Stomach (tissue), 9 donors: Measurements from ENCODE around the gene LITAF. TPM values are rescaled to one million over a fixed set of nuclear protein-coding genes. Genes with fewer than 3 reads are reported as not detected.

Source experiments
- DNase-seq, 2 donors: peaks; one replicate each; pipeline versions ENCODE4 v3.0.0 to v3.0.0-alpha.2; 2013 to 2019
- H3K27ac ChIP-seq, 5 donors: fragments of 200-600 bp in 4 of 5; sonication (generic) in 4 of 5; one replicate each; pipeline ENCODE4 v1.5.1; 2013 to 2019; ENCODE audit warnings: mild to moderate bottlenecking in 1 of 5, moderate library complexity in 1 of 5
- H3K27me3 ChIP-seq, 3 donors: fragments of 200-600 bp; sonication (generic); one replicate each; pipeline ENCODE4 v1.5.1; 2017 to 2019; ENCODE audit warnings: mixed run types in 1 of 3
- H3K36me3 ChIP-seq, 4 donors: fragments of 200-600 bp; sonication (generic); 1 replicate in 3 of 4; 2 replicates in 1 of 4; pipeline ENCODE4 v1.5.1; 2016 to 2019
- H3K4me1 ChIP-seq, 4 donors: fragments of 200-600 bp; sonication (generic); one replicate each; pipeline ENCODE4 v1.5.1; 2016 to 2019
- H3K4me3 ChIP-seq, 4 donors: fragments of 200-600 bp; sonication (generic) in 3 of 4; one replicate each; pipeline ENCODE4 v1.5.1; 2016 to 2019; ENCODE audit warnings: mild to moderate bottlenecking in 1 of 4
- H3K9me3 ChIP-seq, 4 donors: fragments of 200-600 bp; sonication (generic); one replicate each; pipeline ENCODE4 v1.5.1; 2016 to 2019
- CTCF ChIP-seq, 7 experiments: fragments of 450-650 bp in 4 of 7; fragments of 200-600 bp in 3 of 7; sonication (generic) in 3 of 7; IDR thresholded peaks; one replicate each; pipeline ENCODE4 v1.5.1; 2016 to 2019; ENCODE audit warnings: antibody characterized with exemption in 7 of 7, control low read depth in 2 of 7, mild to moderate bottlenecking in 1 of 7
- EP300 ChIP-seq: sonication (generic); formaldehyde crosslinking; IDR thresholded peaks from one replicate; pipeline ENCODE4 v1.6.1; 2017; ENCODE audit warnings: antibody characterized with exemption
- POLR2A ChIP-seq, 4 donors: fragments of 450-650 bp; IDR thresholded peaks; one replicate each; pipeline ENCODE4 v1.6.1; 2016; ENCODE audit warnings: antibody characterized with exemption in 4 of 4, control low read depth in 2 of 4, mild to moderate bottlenecking in 1 of 4, moderate library complexity in 1 of 4
- POLR2AphosphoS5 ChIP-seq, 3 donors: sonication (generic); formaldehyde crosslinking; IDR thresholded peaks; one replicate each; pipeline ENCODE4 v1.6.1; 2016; ENCODE audit warnings: antibody characterized with exemption in 3 of 3
- WGBS, 5 donors: extraction: QIAGEN DNeasy Blood & Tissue Kit in 3 of 5; methylation state at CpG; one replicate each; pipeline versions ENCODE4 v1.1.5 to v1.1.7; 2013 to 2018; 5-methylcytosine and 5-hydroxymethylcytosine counted together
- intact Hi-C: fragments of 100-400 bp; cut with DNase I; formaldehyde crosslinking; loops from one replicate; pipeline ENCODE4 v1.15.1; 2023; ENCODE audit warnings: low total_unique reads
- polyA plus RNA-seq, 3 donors: library from polyadenylated mRNA; stranded (reverse); fragments of 200-250 nt; gene quantifications; one replicate each; pipeline ENCODE4 v1.2.3, GENCODE V29; 2013
- total RNA-seq, 5 donors: library from RNA; depleted of rRNA; stranded (reverse); fragments of >200 nt; gene quantifications; one replicate each; pipeline versions ENCODE4 v1.1.0 to v1.2.3, GENCODE V29; 2014 to 2016
- donor health status: healthy with polysubstance abuse.
- donor health status: Bipolar disorder and iron deficiency.
- donor health status: healthy.

The LITAF gene
- total and polyA plus RNA-seq, 8 donors, result 9.8 to 211 (median 60.2) TPM

GRCh38 chr16:11551842-11552241 is 34.9 kb downstream of the LITAF start:
- Histone ChIP-seq H3K36me3 (peaks cover 46 to 95% (median 90%) of the 10 kb centered on the region in 4 donors), H3K27ac (peak overlapping the region in 4 of 5 donors; percentile 37 to 68 (median 66)), H3K4me1 (peaks cover 0 to 48% (median 19%) of the 10 kb centered on the region in 4 donors), H3K9me3 (peaks cover 0 to 8% (median 4%) of the 10 kb centered on the region in 4 donors), H3K4me3 (no peak overlapping the region), H3K27me3 (no peaks in the 10 kb centered on the region)
- no peak for DNase-seq
- intact Hi-C loops, result no loop called here
- TF ChIP-seq CTCF (IDR thresholded peaks at IDR 0.05), result no peak
- TF ChIP-seq POLR2AphosphoS5 (IDR thresholded peaks at IDR 0.05), result no peak
- no peak for TF ChIP-seq EP300
- TF ChIP-seq POLR2A (IDR thresholded peaks at IDR 0.05), result no peak
- WGBS, 5 donors, result 55 to 74% (median 62%) methylated on average over 3 of the region's 3 CpGs

- Histone ChIP-seq H3K27me3 (no peaks in the 10 kb centered on the region), H3K9me3 (peaks cover 0 to 2% (median under 1%) of the 10 kb centered on the region in 4 donors), H3K27ac (peak overlapping the region in 4 of 5 donors; percentile 37 to 68 (median 66)), H3K4me1 (peaks cover 0 to 56% (median 22%) of the 10 kb centered on the region in 4 donors), H3K36me3 (peaks cover 41 to 86% (median 81%) of the 10 kb centered on the region in 4 donors), H3K4me3 (no peak overlapping the region)
- 63 to 81% (median 74%) methylated on average over 13 of the region's 13 CpGs for WGBS, 5 donors
- no peak for DNase-seq
- intact Hi-C loops, result no loop called here
- peak in 1 of 3 donors; percentile 14 for TF ChIP-seq POLR2AphosphoS5 (IDR thresholded peaks at IDR 0.05)
- TF ChIP-seq POLR2A (IDR thresholded peaks at IDR 0.05), result no peak
These were observed 35.8 kb downstream of the LITAF start for GRCh38 chr16:11550791-11551498.

GRCh38 chr16:11547118-11547916 is 39.4 kb downstream of the LITAF start:
- TF ChIP-seq POLR2A (IDR thresholded peaks at IDR 0.05), result no peak
- no peak for TF ChIP-seq POLR2AphosphoS5 (IDR thresholded peaks at IDR 0.05)
- no peak for TF ChIP-seq CTCF (IDR thresholded peaks at IDR 0.05)
- TF ChIP-seq EP300, result no peak
- Histone ChIP-seq H3K4me1 (peaks cover 0 to 40% (median 7%) of the 10 kb centered on the region in 4 donors), H3K4me3 (no peak overlapping the region), H3K9me3 (no peaks in the 10 kb centered on the region), H3K27me3 (no peaks in the 10 kb centered on the region), H3K27ac (peak overlapping the region in 4 of 5 donors; percentile 58 to 74 (median 64)), H3K36me3 (peaks cover 17 to 52% (median 47%) of the 10 kb centered on the region in 4 donors)
- WGBS, 5 donors, result 86 to 92% (median 89%) methylated on average over 13 of the region's 13 CpGs
- intact Hi-C loops, result no loop called here
- DNase-seq, result peak in 1 of 2 donors; percentile 44

GRCh38 chr16:11546608-11547061 is 40.1 kb downstream of the LITAF start:
- WGBS, 5 donors, result 40 to 61% (median 55%) methylated on average over 5 of the region's 5 CpGs
- TF ChIP-seq CTCF (IDR thresholded peaks at IDR 0.05), result no peak
- TF ChIP-seq POLR2A (IDR thresholded peaks at IDR 0.05), result no peak
- no peak for TF ChIP-seq EP300
- no peak for TF ChIP-seq POLR2AphosphoS5 (IDR thresholded peaks at IDR 0.05)
- peak in 1 of 2 donors; percentile 52 for DNase-seq
- intact Hi-C loops, result no loop called here
- Histone ChIP-seq H3K4me1 (peaks cover 0 to 33% (median 6%) of the 10 kb centered on the region in 4 donors), H3K9me3 (no peaks in the 10 kb centered on the region), H3K36me3 (peaks cover 13 to 45% (median 41%) of the 10 kb centered on the region in 4 donors), H3K27ac (peak overlapping the region in 4 of 5 donors; percentile 58 to 74 (median 64)), H3K4me3 (no peak overlapping the region), H3K27me3 (no peaks in the 10 kb centered on the region)
